Nephron progenitor cell (in vitro differentiated cells): ENCODE data around the gene DNAAF5.

Source experiments
- DNase-seq: peaks from one replicate; pipeline ENCODE4 v3.0.0; 2021
- H3K27ac Mint-ChIP-seq: 2 replicates; pipeline ENCODE4 v1.8.0; 2021; ENCODE audit warnings: mild to moderate bottlenecking, moderate library complexity, mixed read lengths
- H3K27me3 Mint-ChIP-seq: 2 replicates; pipeline ENCODE4 v1.8.0; 2021; ENCODE audit warnings: mild to moderate bottlenecking, low read depth, mixed read lengths; ENCODE audit not compliant: poor library complexity
- H3K36me3 Mint-ChIP-seq: 2 replicates; pipeline ENCODE4 v1.8.0; 2021; ENCODE audit warnings: low read depth, mixed read lengths
- H3K4me1 Mint-ChIP-seq: 2 replicates; pipeline ENCODE4 v1.8.0; 2021; ENCODE audit warnings: mixed read lengths
- H3K4me3 Mint-ChIP-seq: 2 replicates; pipeline ENCODE4 v1.8.0; 2021; ENCODE audit warnings: mild to moderate bottlenecking, moderate library complexity, mixed read lengths
- H3K9me3 Mint-ChIP-seq: 2 replicates; pipeline ENCODE4 v1.8.0; 2021; ENCODE audit warnings: mild to moderate bottlenecking, moderate library complexity, mixed read lengths
- TF ChIP-seq, protein P1 (sequence below): fragments of 200-600 bp; sonication (generic); IDR thresholded peaks from 2 replicates; pipeline ENCODE4 v1.5.0; 2021; ENCODE audit warnings: antibody characterized with exemption

DNAAF5 gene

GRCh38 chr7:765383-765782, 38.9 kb downstream of the DNAAF5 start:
- H3K9me3 Mint-ChIP-seq: no peaks in the 10 kb centered on the region
- no peak overlapping the region for H3K4me3 Mint-ChIP-seq
- peaks cover 51% of the 10 kb centered on the region for H3K36me3 Mint-ChIP-seq
- H3K27me3 Mint-ChIP-seq: peaks cover 3% of the 10 kb centered on the region
- no peak for DNase-seq
- peaks cover 38% of the 10 kb centered on the region for H3K4me1 Mint-ChIP-seq
- H3K27ac Mint-ChIP-seq: peak overlapping the region; percentile 22
- TF ChIP-seq, protein P1, sequence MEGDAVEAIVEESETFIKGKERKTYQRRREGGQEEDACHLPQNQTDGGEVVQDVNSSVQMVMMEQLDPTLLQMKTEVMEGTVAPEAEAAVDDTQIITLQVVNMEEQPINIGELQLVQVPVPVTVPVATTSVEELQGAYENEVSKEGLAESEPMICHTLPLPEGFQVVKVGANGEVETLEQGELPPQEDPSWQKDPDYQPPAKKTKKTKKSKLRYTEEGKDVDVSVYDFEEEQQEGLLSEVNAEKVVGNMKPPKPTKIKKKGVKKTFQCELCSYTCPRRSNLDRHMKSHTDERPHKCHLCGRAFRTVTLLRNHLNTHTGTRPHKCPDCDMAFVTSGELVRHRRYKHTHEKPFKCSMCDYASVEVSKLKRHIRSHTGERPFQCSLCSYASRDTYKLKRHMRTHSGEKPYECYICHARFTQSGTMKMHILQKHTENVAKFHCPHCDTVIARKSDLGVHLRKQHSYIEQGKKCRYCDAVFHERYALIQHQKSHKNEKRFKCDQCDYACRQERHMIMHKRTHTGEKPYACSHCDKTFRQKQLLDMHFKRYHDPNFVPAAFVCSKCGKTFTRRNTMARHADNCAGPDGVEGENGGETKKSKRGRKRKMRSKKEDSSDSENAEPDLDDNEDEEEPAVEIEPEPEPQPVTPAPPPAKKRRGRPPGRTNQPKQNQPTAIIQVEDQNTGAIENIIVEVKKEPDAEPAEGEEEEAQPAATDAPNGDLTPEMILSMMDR: no peak

DNA sequence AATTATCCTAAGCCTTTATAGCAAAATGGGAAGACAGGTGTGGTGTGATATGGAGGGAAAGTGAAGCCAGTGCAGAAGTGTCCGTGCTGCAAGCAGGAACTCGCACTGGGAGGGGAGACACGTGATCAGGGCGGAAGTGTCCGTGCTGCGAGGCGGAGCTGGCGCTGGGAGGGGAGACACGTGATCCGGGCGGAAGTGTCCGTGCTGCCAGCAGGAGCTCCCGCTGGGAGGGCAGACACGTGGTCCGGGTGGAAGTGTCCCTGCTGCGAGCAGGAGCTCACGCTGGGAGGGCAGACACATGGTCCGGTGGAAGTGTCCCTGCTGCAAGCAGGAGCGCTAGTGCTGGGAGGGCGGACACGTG, 41.1 kb downstream of the DNAAF5 start:
- Mint-ChIP-seq H3K27me3 (peaks cover 3% of the 10 kb centered on the region), H3K27ac (peak overlapping the region; percentile 75)

DNA sequence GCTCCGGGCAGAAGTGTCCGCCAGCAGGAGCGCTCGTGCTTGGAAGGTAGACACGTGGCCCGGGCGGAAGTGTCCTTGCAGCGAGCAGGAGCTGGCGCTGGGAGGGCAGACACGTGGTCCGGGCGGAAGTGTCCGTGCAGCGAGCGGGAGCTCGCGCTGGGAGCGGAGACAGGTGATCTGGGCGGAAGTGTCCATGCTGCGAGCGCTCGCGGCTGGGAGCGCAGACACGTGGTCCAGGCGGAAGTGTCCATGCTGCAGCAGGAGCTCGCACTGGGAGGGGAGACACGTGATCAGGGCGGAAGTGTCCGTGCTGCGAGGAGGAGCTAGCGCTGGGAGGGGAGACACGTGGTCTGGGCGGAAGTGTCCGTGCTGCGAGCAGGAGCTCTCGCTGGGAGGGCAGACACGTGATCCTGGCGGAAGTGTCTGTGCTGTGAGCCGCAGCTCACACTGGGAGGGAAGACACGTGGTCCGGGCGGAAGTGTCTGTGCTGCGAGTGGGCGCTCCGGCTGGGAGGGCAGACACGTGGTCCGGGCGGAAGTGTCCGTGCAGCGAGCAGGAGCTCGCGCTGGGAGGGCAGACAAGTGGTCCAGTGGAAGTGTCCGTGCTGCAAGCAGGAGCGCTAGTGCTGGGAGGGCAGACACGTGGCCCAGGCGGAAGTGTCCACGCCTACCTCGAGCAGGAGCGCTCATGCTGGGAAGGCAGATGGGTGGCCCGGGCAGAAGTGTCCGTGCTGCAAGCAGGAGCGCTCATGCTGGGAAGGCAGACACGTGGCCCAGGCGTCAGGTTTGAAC, 41.6 kb downstream of the DNAAF5 start:
- H3K27ac Mint-ChIP-seq: peak overlapping the region; percentile 75

More for the DNA sequence above, 41.1 kb downstream of the DNAAF5 start:
- no peaks in the 10 kb centered on the region for H3K9me3 Mint-ChIP-seq
- peaks cover 40% of the 10 kb centered on the region for H3K4me1 Mint-ChIP-seq
- TF ChIP-seq, protein P1: no peak
- H3K4me3 Mint-ChIP-seq: no peak overlapping the region
- DNase-seq: no peak
- peaks cover 46% of the 10 kb centered on the region for H3K36me3 Mint-ChIP-seq

DNA sequence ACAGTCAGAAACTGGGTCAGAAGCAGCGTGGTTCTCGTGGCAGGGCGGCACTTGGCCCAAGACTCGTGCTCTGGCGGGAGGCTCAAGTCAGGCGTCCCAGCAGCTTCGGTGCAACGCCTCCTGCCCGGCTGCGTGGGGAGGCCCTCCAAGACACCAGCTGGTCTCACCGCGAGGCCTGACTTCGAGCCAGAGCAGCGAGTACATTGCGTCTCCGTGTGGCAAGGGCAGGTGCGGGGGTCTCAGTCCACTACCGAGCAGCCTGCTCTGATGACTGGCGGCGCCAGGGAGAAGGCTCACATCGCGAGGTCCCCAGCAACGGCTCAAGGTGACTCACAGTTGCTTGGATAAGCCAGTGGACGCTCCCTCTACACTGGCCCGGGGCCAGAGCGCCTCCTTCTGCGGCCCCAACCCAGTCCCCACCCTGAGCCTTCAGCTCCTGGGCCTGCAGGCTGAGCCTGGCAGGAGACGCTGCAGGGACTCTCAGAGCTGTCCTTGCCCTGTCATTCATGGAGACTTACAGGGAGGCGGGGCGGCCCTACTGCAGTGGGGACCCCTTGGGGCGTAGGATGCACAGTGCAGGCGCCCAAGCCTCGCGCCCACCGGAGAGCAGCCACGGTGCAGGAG, 42.5 kb downstream of the DNAAF5 start:
- Mint-ChIP-seq H3K36me3 (peaks cover 40% of the 10 kb centered on the region), H3K27ac (no peak overlapping the region), H3K4me3 (no peak overlapping the region), H3K9me3 (no peaks in the 10 kb centered on the region), H3K4me1 (peaks cover 29% of the 10 kb centered on the region), H3K27me3 (peaks cover 3% of the 10 kb centered on the region)
- TF ChIP-seq, protein P1: peak; percentile 21
- peak; percentile 49 for DNase-seq

More for the DNA sequence above, 41.6 kb downstream of the DNAAF5 start:
- TF ChIP-seq, protein P1: no peak
- peaks cover 3% of the 10 kb centered on the region for H3K27me3 Mint-ChIP-seq
- no peaks in the 10 kb centered on the region for H3K9me3 Mint-ChIP-seq
- peaks cover 34% of the 10 kb centered on the region for H3K4me1 Mint-ChIP-seq
- DNase-seq: no peak
- H3K4me3 Mint-ChIP-seq: no peak overlapping the region
- H3K36me3 Mint-ChIP-seq: peaks cover 40% of the 10 kb centered on the region

GRCh38 chr7:770336-770735, 43.8 kb downstream of the DNAAF5 start:
- DNase-seq: no peak
- H3K36me3 Mint-ChIP-seq: peaks cover 36% of the 10 kb centered on the region
- H3K4me3 Mint-ChIP-seq: no peak overlapping the region
- H3K9me3 Mint-ChIP-seq: no peaks in the 10 kb centered on the region
- peaks cover 3% of the 10 kb centered on the region for H3K27me3 Mint-ChIP-seq
- TF ChIP-seq, protein P1: no peak
- no peak overlapping the region for H3K27ac Mint-ChIP-seq
- peaks cover 26% of the 10 kb centered on the region for H3K4me1 Mint-ChIP-seq
